ENCODE data around the gene RECQL.
"Not testable (repeated sequence)": the region's sequence is repeated elsewhere in the genome, so short reads cannot be mapped to it uniquely, and the experiment has no call there.

Gene RECQL

DNA sequence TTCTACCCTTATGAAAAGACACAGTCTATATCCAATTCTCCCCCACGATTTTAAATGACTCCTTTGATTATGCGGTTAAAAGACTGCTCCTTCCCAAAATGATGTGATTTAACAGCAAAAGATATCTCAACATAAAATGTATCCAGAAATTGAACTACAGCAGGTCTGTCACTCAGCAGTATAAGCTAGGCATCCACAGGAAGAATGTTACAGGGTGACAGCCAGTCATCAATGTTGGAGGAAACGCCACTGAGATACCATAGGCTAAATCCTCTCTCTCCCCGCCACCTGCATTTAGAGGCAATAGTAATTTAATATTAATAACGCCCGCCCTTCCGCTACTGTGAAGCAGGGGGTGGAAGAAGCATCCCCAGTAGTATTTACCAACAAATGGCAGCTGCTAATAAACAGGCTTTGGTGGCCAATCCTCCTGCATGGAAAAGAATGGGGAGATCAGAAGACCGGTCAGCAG is 613 bp downstream of the RECQL start:
- no peak for DNase-seq

DNA sequence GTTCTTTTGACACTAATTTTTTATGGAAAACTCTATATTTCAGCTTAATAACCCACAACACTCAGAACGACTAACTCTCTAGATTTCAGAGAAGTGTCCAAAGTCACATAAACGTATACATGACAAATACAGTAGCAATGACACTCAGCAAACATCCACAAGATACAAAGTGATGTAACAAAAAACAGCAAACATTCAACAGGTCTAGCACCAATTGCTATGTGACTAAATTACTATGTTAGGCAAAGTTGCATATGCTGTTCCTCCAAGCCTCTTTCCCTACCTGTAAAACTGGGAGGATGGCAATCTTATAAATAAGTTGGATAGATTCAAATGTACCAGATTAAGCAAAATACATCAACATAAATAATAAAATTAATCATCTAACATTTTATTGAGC is 1.7 kb downstream of the RECQL start:
- DNase-seq: no peak

DNA sequence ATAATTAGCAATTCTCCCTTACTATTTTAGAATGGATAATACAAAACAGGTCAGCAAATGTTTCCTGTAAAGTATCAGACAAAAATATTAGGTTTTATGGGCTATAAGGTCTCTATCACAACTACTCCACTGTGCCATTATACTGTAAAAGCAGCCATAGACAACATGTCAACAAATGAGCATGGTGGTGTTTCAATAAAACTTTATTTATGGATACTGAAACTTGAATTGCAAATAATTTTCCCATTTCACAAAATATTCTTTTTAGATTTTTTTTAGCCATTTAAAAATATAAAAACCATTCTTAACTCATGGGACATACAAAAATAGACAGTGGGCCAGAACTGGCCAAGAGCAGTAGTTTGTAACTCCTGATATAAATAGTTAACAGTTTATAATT is 15.4 kb downstream of the RECQL start:
- DNase-seq: no peak

DNA sequence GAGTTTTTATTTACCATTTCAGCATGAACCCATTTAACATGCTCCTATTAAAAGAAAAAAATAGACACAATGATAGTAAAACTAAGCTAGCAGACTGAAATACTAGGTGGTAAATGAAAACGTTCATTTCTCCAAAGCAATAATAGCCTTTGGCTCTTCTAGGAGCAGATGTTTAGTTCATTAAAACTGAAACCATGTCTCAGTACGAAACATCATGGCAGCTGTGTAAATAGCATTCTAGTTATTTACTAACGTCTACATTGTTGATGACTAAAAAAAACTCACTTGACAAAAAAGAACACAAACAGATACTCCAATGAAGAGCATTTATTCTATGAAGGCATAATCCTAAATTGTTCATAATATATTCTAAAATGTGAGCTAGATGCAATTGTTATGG is 17.9 kb downstream of the RECQL start:
- DNase-seq: no peak

GRCh38 chr12:21478756-21479455 is 22.5 kb downstream of the RECQL start:
- no peak for DNase-seq

DNA sequence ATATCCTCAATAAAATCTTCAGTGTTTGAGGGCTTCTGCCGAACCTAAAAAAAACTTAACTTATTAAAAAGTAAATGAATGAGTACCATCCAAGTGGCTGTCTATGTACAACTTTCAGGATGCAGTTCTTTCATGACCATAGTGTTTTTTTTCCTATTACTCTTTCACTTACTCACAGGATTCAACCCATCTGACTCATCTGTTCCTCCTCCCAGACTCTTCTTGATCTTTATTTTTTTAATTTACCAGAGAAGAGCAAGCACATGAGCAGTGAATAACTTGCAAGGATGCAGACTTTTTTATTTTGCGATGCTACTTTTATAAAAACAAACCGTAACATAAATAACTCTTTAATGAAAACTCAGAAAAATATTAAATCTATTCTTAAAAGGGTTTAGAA is 24.5 kb downstream of the RECQL start:
- DNase-seq: no peak

- DNase-seq: no peak
These were observed 25.9 kb downstream of the RECQL start for GRCh38 chr12:21475552-21475951.

- DNase-seq: no peak
These were observed 29.1 kb downstream of the RECQL start for GRCh38 chr12:21472197-21472823.

GRCh38 chr12:21471294-21471693 is 30.1 kb downstream of the RECQL start:
- no peak for DNase-seq

DNA sequence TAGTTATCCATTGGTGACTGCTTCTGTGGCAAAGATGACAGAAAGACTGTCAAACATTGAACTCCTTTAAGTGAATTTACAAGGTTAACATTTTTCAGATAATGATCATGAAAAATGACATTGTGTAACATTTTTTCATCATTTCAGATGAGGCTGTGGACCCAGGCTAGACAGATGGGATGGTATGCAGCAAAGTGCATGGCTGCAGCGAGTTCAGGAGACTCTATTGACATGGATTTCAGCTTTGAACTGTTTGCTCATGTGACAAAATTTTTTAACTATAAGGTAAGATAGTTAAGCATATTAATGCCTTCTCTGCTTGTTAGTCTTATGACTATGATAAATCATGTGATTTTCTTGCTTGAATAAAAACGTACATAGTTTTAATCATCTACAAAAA is 34.1 kb downstream of the RECQL start:
- DNase-seq: not testable (repeated sequence)

DNA sequence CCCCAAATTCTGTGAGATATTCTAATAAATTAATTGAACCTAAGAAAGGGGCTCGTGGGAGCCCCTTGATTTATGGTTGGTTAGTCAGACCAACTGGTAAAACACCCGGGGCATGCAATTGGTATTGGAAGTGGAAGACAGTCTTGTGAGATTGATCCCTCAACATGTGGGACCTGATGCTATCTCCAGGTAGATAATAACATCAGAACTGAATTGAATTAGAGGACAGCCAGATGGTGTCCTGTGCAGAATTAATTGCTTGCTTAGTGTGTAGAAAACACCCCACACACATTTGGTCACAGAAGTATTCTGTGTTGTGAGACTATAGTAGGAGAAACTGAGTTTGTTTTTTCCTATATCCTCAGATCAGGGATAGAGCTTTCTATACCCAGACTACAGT is 42.0 kb downstream of the RECQL start:
- no peak for DNase-seq

- peak; percentile 31 to 70 for DNase-seq
These were observed 45.1 kb downstream of the RECQL start for GRCh38 chr12:21456291-21456780.

DNA sequence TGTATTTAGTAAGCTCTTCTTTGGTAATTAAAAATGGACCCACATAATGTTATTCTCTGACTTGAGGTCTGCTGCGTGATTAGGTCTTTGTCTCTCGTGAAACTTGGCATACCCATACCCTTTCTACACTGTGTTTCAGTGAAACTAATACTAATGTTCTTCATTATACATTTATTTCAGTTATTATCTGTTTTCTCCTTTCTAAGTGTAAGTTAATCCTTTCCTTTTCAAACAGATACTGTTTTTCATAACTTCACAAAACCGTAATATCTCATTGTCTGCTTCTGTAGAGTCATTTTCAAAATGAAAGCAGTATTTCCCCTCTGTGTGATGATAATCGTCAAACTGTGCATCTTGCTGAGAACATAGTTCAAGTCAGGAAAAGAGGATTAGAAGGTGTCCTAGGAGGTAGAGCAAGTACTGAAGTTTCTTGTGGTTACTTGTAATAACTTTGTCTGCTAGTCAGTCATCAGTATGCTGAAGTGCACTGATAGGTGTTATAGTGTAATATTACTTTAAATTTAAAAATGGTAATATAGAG is 48.1 kb downstream of the RECQL start:
- DNase-seq: peak in 1 of 2 donors; percentile 58

DNA sequence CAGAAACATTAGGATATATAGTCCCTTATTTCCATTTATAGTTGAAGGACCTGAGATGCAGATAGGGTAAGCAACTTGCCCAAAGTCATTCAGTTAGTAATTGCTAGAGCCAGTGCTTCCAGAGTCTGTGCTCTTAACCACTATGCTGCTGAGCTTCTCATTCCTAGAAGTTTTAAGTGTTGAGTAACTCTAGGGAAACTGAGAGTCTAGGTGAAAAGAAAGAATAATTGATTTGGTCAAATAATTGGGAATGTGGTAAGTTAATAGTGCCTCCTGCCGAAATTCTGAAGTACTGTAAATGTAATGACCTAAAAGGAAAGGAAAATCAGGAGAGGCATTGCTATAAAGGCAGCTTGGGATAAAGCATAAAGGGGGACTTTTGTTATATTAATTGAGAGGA is 49.9 kb downstream of the RECQL start:
- DNase-seq: no peak

GRCh38 chr12:21444193-21445146 is 57.0 kb downstream of the RECQL start:
- no peak for DNase-seq

DNA sequence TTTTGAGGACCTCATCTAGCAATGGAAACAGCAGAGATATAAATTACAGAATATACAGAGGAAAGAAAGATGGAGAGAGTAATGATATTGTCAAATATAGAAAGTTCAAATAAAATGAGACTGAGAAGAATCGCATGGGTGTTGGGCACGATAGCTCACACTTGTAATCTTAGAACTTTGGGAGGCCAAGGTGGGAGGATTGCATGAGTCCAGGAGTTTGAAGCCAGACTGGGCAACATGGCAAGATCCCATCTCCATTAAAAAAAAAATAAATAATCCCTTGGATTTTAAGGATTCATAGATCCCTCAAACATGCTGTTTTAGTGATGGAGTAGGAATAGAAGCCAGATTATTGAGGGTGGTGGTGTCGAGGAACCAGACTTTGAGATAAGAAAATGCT is 62.1 kb downstream of the RECQL start:
- DNase-seq: no peak

- no peak for DNase-seq
These were observed 62.8 kb downstream of the RECQL start for GRCh38 chr12:21438643-21439042.

GRCh38 chr12:21434699-21435098 is 66.7 kb downstream of the RECQL start:
- no peak for DNase-seq

DNA sequence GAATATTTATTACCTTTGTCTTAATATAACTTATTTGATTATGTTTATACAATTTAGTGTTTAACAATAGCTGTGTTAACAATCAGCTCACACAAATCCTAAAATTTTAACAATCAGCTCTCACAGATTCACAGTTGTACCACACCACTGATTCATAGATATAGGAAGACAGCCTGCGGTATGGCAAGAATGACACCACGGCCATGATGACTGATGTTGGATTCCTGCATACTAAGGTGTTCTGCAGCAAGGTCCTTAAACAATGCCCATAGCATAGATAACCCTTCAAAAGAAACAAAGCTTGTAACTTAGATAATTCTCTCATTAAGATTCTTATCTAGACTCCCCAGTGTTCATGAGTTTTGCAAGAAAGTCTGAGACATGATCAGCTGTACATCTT is 67.9 kb downstream of the RECQL start:
- DNase-seq: no peak

- DNase-seq: no peak
These were observed 71.4 kb downstream of the RECQL start for GRCh38 chr12:21429994-21430393.

DNA sequence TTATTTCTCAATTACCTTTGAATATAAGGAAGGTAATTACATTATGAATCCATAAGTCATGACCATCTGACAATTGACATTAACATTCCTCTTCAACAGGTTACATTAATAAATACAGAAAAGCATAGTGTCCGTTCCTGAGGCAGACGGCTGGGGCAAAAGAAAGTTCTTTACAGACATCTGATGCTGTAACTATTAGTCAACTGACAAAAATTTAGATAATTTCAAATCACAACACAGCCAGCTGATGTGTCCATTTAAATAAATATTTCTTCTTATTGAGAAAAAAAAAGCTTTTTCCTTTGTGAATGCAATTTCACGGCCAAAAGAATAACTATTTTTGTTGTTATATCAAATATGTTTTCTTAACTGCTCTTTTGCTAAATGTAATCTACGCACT is 73.2 kb downstream of the RECQL start:
- no peak for DNase-seq

GRCh38 chr12:21419009-21419699 is 82.3 kb downstream of the RECQL start:
- DNase-seq: not testable (repeated sequence)

Measured in CD4-positive, alpha-beta T cell treated with Interleukin-4 for 1 hour (primary cell).